NB4 (cell line): ENCODE results near the gene NRGN.

Source experiments
- CTCF ChIP-seq: IDR thresholded peaks from one replicate; pipeline ENCODE4 v1.5.1; 2012; ENCODE audit warnings: low read depth, low read length
- POLR2A ChIP-seq: IDR thresholded peaks from 2 replicates; pipeline ENCODE4 v1.6.1; 2011; ENCODE audit warnings: mild to moderate bottlenecking; ENCODE audit not compliant: insufficient read length; ENCODE audit errors: extremely low read depth

- TF ChIP-seq POLR2A = no peak
- TF ChIP-seq CTCF = no peak
Measured at GRCh38 chr11:124760205-124760652, 20.5 kb downstream of the NRGN start.
